Osteocyte (in vitro differentiated cells): Measurements from ENCODE around the gene BNC2. TPM values are rescaled to one million over a fixed set of nuclear protein-coding genes. Genes with fewer than 3 reads are reported as not detected.

Source experiments
- DNase-seq: peaks from one replicate; pipeline ENCODE4 v3.0.0; 2021; ENCODE audit warnings: mixed read lengths; ENCODE audit not compliant: unreplicated experiment; ENCODE audit errors: extremely low spot score
- H3K27ac Mint-ChIP-seq: one replicate; pipeline ENCODE4 v1.8.0; 2021; ENCODE audit warnings: mild to moderate bottlenecking, mixed read lengths; ENCODE audit not compliant: unreplicated experiment
- H3K27me3 Mint-ChIP-seq: one replicate; pipeline ENCODE4 v1.8.0; 2021; ENCODE audit warnings: mixed read lengths; ENCODE audit not compliant: unreplicated experiment
- H3K36me3 Mint-ChIP-seq: one replicate; pipeline ENCODE4 v1.8.0; 2021; ENCODE audit warnings: mixed read lengths; ENCODE audit not compliant: unreplicated experiment
- H3K4me1 Mint-ChIP-seq: one replicate; pipeline ENCODE4 v1.8.0; 2021; ENCODE audit warnings: mixed read lengths; ENCODE audit not compliant: unreplicated experiment
- H3K4me3 Mint-ChIP-seq: one replicate; pipeline ENCODE4 v1.8.0; 2021; ENCODE audit warnings: mild to moderate bottlenecking, moderate library complexity, mixed read lengths; ENCODE audit not compliant: unreplicated experiment
- H3K9me3 Mint-ChIP-seq: one replicate; pipeline ENCODE4 v1.8.0; 2021; ENCODE audit warnings: mixed read lengths; ENCODE audit not compliant: unreplicated experiment
- total RNA-seq: library from RNA; stranded (reverse); gene quantifications from 2 replicates; pipeline ENCODE4 v1.2.1, GENCODE V29; 2021
- TF ChIP-seq, protein P1 (sequence below): fragments of 200-600 bp; sonication (generic); IDR thresholded peaks from 2 replicates; pipeline ENCODE4 v1.5.0; 2021; ENCODE audit warnings: antibody characterized with exemption, mild to moderate bottlenecking, moderate library complexity

BNC2 gene
- total RNA-seq, 1 donor from 2014 or later: 66.5 TPM

GRCh38 chr9:16505199-16505598, 365.3 kb downstream of the BNC2 start:
- peaks cover 51% of the 10 kb centered on the region for H3K4me1 Mint-ChIP-seq
- peak overlapping the region; percentile 86 for H3K27ac Mint-ChIP-seq
- no peak overlapping the region for H3K4me3 Mint-ChIP-seq
- H3K27me3 Mint-ChIP-seq: no peaks in the 10 kb centered on the region
- no peaks in the 10 kb centered on the region for H3K9me3 Mint-ChIP-seq
- TF ChIP-seq, protein P1, sequence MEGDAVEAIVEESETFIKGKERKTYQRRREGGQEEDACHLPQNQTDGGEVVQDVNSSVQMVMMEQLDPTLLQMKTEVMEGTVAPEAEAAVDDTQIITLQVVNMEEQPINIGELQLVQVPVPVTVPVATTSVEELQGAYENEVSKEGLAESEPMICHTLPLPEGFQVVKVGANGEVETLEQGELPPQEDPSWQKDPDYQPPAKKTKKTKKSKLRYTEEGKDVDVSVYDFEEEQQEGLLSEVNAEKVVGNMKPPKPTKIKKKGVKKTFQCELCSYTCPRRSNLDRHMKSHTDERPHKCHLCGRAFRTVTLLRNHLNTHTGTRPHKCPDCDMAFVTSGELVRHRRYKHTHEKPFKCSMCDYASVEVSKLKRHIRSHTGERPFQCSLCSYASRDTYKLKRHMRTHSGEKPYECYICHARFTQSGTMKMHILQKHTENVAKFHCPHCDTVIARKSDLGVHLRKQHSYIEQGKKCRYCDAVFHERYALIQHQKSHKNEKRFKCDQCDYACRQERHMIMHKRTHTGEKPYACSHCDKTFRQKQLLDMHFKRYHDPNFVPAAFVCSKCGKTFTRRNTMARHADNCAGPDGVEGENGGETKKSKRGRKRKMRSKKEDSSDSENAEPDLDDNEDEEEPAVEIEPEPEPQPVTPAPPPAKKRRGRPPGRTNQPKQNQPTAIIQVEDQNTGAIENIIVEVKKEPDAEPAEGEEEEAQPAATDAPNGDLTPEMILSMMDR: no peak
- DNase-seq: no peak
- peaks cover 8% of the 10 kb centered on the region for H3K36me3 Mint-ChIP-seq

DNA sequence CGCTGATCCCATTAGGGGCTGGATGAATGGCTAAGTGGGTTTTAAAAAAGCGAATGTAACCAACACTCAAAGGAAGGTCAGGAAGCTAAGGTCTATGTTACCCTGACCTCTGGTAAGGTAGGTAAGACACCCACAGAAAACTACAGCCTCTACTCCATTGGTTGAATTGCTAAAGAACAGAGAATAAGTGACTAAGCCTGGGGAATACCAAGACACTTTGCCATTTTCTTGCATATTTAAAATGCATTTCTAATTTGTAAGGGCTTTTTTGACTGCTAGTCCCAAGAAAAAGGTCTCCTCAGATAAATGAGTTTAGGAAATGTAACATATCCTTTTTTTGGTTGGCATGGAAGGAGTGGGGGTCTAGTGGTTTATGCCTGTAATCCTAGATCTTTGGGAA, 368.7 kb downstream of the BNC2 start:
- Mint-ChIP-seq H3K4me3 (no peak overlapping the region), H3K36me3 (peaks cover 2% of the 10 kb centered on the region), H3K27me3 (no peaks in the 10 kb centered on the region), H3K4me1 (peaks cover 44% of the 10 kb centered on the region), H3K9me3 (no peaks in the 10 kb centered on the region), H3K27ac (no peak overlapping the region)
- no peak for DNase-seq
- TF ChIP-seq, protein P1: no peak

DNA sequence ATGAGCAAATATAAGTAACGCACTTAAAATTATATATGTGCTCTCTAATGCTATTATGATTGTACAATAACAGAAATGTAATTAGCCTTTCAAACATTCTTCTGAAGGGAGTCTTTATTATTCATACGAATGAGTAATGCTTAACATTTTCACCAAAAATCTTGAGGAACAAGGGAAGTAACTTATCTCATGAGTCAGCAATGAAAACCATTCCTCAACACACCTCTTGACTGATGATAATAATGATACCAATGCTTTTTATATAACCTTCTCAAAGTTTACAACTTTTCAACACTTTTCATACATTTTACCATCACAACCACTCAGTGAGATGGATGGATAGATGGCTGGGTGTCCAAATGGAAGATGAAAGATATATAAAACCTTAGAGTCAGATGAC, 369.3 kb downstream of the BNC2 start:
- no peaks in the 10 kb centered on the region for H3K27me3 Mint-ChIP-seq

GRCh38 chr9:16500386-16500785, 370.1 kb downstream of the BNC2 start:
- DNase-seq: no peak
- Mint-ChIP-seq H3K4me3 (no peak overlapping the region), H3K27me3 (no peaks in the 10 kb centered on the region), H3K36me3 (peaks cover 2% of the 10 kb centered on the region), H3K27ac (no peak overlapping the region), H3K9me3 (no peaks in the 10 kb centered on the region), H3K4me1 (peaks cover 35% of the 10 kb centered on the region)
- TF ChIP-seq, protein P1: no peak

More for the DNA sequence above, 369.3 kb downstream of the BNC2 start:
- Mint-ChIP-seq H3K9me3 (no peaks in the 10 kb centered on the region), H3K27ac (no peak overlapping the region), H3K4me1 (peaks cover 43% of the 10 kb centered on the region), H3K36me3 (peaks cover 2% of the 10 kb centered on the region), H3K4me3 (no peak overlapping the region)
- DNase-seq: no peak
- TF ChIP-seq, protein P1: no peak

- H3K27me3 Mint-ChIP-seq: no peaks in the 10 kb centered on the region
- peaks cover 30% of the 10 kb centered on the region for H3K4me1 Mint-ChIP-seq
- no peak for DNase-seq
- TF ChIP-seq, protein P1: no peak
- H3K36me3 Mint-ChIP-seq: peaks cover 2% of the 10 kb centered on the region
- no peak overlapping the region for H3K4me3 Mint-ChIP-seq
- no peak overlapping the region for H3K27ac Mint-ChIP-seq
- H3K9me3 Mint-ChIP-seq: no peaks in the 10 kb centered on the region
Observed at GRCh38 chr9:16499892-16500291, 370.6 kb downstream of the BNC2 start.
